ENCODE data around the gene EDC4.

The EDC4 gene

GRCh38 chr16:67853670-67854069 lies 19.2 kb upstream of the EDC4 start:
- DNase-seq (ENCODE audit: low read depth): no peak
- TF ChIP-seq CTCF (conservative IDR thresholded peaks at IDR 0.05; ENCODE audit: low read depth, low read length): no peak
- H3K4me3 ChIP-seq (ENCODE audit: low read length): no peak overlapping the region

GRCh38 chr16:67855789-67856188 lies 17.1 kb upstream of the EDC4 start:
- TF ChIP-seq CTCF (conservative IDR thresholded peaks at IDR 0.05; ENCODE audit: low read depth, low read length): no peak
- no peak overlapping the region for H3K4me3 ChIP-seq (ENCODE audit: low read length)
- no peak for DNase-seq (ENCODE audit: low read depth)

- TF ChIP-seq CTCF (conservative IDR thresholded peaks at IDR 0.05; ENCODE audit: low read depth, low read length): no peak
- H3K4me3 ChIP-seq (ENCODE audit: low read length): no peak overlapping the region
- no peak for DNase-seq (ENCODE audit: low read depth)
Observed at GRCh38 chr16:67856927-67857546, 15.8 kb upstream of the EDC4 start.

- H3K4me3 ChIP-seq (ENCODE audit: low read length): no peak overlapping the region
- DNase-seq (ENCODE audit: low read depth): peak; percentile 64
- TF ChIP-seq CTCF (conservative IDR thresholded peaks at IDR 0.05; ENCODE audit: low read depth, low read length): no peak
Observed at GRCh38 chr16:67857547-67858233, 15.2 kb upstream of the EDC4 start.

- no peak overlapping the region for H3K4me3 ChIP-seq (ENCODE audit: low read length)
- no peak for DNase-seq (ENCODE audit: low read depth)
Observed at GRCh38 chr16:67858500-67858899, 14.4 kb upstream of the EDC4 start.

GRCh38 chr16:67860589-67861398 lies 12.1 kb upstream of the EDC4 start:
- no peak for TF ChIP-seq CTCF (conservative IDR thresholded peaks at IDR 0.05; ENCODE audit: low read depth, low read length)
- no peak overlapping the region for H3K4me3 ChIP-seq (ENCODE audit: low read length)
- no peak for DNase-seq (ENCODE audit: low read depth)

More at GRCh38 chr16:67858500-67858899, 14.4 kb upstream of the EDC4 start:
- TF ChIP-seq CTCF (conservative IDR thresholded peaks at IDR 0.05; ENCODE audit: low read depth, low read length): no peak

Measured in retinal pigment epithelial cell (primary cell).